Measurements from ENCODE around the gene CXCL5. TPM values are rescaled to one million over a fixed set of nuclear protein-coding genes. Genes with fewer than 3 reads are reported as not detected.

The CXCL5 gene
- total and polyA plus RNA-seq, 2 of the 4 experiments (the other 2 are of a cell fraction) = 0.14 TPM; not detected in 1

GRCh38 chr4:73974352-73974751 lies 24.1 kb downstream of the CXCL5 start:
- Histone ChIP-seq H4K5ac (ENCODE audit: low read depth, low read length) (no peak overlapping the region), H3K27ac (ENCODE audit: insufficient read depth, low read length) (no peak overlapping the region), H2AFZ (replicated peaks; ENCODE audit: low read length, poor library complexity) (no peak overlapping the region), H2BK5ac (ENCODE audit: low read depth, low read length, poor library complexity, severe bottlenecking) (no peak overlapping the region), H3K14ac (replicated peaks; ENCODE audit: low read depth, low read length) (no peak overlapping the region), H2AK9ac (replicated peaks; ENCODE audit: low read depth, low read length, poor library complexity) (no peak overlapping the region), H4K20me1 (ENCODE audit: insufficient read depth, low read length) (no peaks in the 10 kb centered on the region), H4K8ac (ENCODE audit: low read depth in 2 of 2, low read length in 2 of 2) (no peak overlapping the region), H3K79me1 (ENCODE audit: low read depth in 1 of 2, low read length in 2 of 2) (no peaks in the 10 kb centered on the region), H3K9ac (ENCODE audit: low read depth, low read length) (no peak overlapping the region), H3K9me1 (ENCODE audit: insufficient read depth, low read length) (peaks cover 2% of the 10 kb centered on the region; the same call in 1 of the 2 replicates), H3K36me3 (ENCODE audit: control insufficient read depth, insufficient read depth, low read length) (no peaks in the 10 kb centered on the region), H3K4me2 (ENCODE audit: low read depth, low read length) (no peak overlapping the region), H3K9me3 (ENCODE audit: control insufficient read depth, insufficient read depth, low read length) (0 out of 2 replicates have a peak, but pooled peaks cover 4% of the 10 kb centered on the region), H3K23ac (ENCODE audit: low read depth, low read length) (no peak overlapping the region), H4K91ac (ENCODE audit: insufficient read depth, low read depth, low read length) (no peak overlapping the region), H3K56ac (ENCODE audit: extremely low read depth, insufficient read depth, low read length) (no peak overlapping the region), H3K4ac (ENCODE audit: low read depth, low read length) (no peak overlapping the region), H2BK20ac (ENCODE audit: low read depth, low read length) (no peak overlapping the region), H2AK5ac (ENCODE audit: low read depth, low read length) (no peak overlapping the region), H3K4me1 (ENCODE audit: control insufficient read depth, insufficient read depth, low read length) (peaks cover 5% of the 10 kb centered on the region), H3K18ac (ENCODE audit: low read depth, low read length) (no peak overlapping the region), H2BK120ac (ENCODE audit: low read depth, low read length) (no peak overlapping the region), H3K27me3 (ENCODE audit: control insufficient read depth, insufficient read depth, low read length) (no peaks in the 10 kb centered on the region), H3K4me3 (ENCODE audit: insufficient read depth, low read depth, low read length) (no peak overlapping the region), H2BK15ac (ENCODE audit: low read depth, low read length) (no peak overlapping the region)
- DNase-seq (no peak), ATAC-seq (ENCODE audit: low read depth) (no peak)
- CTCF ChIA-PET = no interaction called here
- intact Hi-C loops (cut with micrococcal nuclease) = no loop called here
- no TSS peak for BruUV-seq (replicated peaks)
- in situ Hi-C loops (cut with MboI; ENCODE audit: low sequenced_read_pairs) = no loop called here
- POLR2A ChIA-PET (ENCODE audit: unreplicated experiment) = no interaction called here
- TF ChIP-seq MXI1 (IDR thresholded peaks at IDR 0.05; ENCODE audit: borderline replicate concordance, low read depth, low read length) = no peak
- TF ChIP-seq MAZ (IDR thresholded peaks at IDR 0.05; ENCODE audit: borderline replicate concordance, low read depth, low read length) = no peak
- TF ChIP-seq RAD21 (IDR thresholded peaks at IDR 0.05; ENCODE audit: low read length) = no peak
- TF ChIP-seq MAFK (IDR thresholded peaks at IDR 0.05; ENCODE audit: low read depth, low read length) = no peak
- no peak for TF ChIP-seq RCOR1 (IDR thresholded peaks at IDR 0.05; ENCODE audit: insufficient replicate concordance, low read length)
- TF ChIP-seq USF2 (IDR thresholded peaks at IDR 0.05; ENCODE audit: low read depth, low read length) = no peak
- no peak for TF ChIP-seq ELK1 (IDR thresholded peaks at IDR 0.05; ENCODE audit: borderline replicate concordance, low read depth, low read length)
- no peak for TF ChIP-seq BHLHE40 (IDR thresholded peaks at IDR 0.05; ENCODE audit: low read depth, low read length)
- no peak for TF ChIP-seq CTCF (conservative IDR thresholded peaks at IDR 0.05; ENCODE audit: low read depth, low read length)
- TF ChIP-seq POLR2A (IDR thresholded peaks at IDR 0.05; ENCODE audit: low read depth, low read length) = no peak
- dilution Hi-C loops (cut with HindIII; ENCODE audit: low sequenced_read_pairs, unreplicated experiment) = no loop called here
